Fibroblast of lung (primary cell): ENCODE data around the gene S100B. TPM values are rescaled to one million over a fixed set of nuclear protein-coding genes. Genes with fewer than 3 reads are reported as not detected.
"Not testable (repeated sequence)": the region's sequence is repeated elsewhere in the genome, so short reads cannot be mapped to it uniquely, and the experiment has no call there.

Experiments used
- DNase-seq, 2 donors: peaks; one replicate each; pipeline versions ENCODE4 v3.0.0 to v3.0.0-alpha.2; 2010; ENCODE audit warnings: low read depth in 2 of 2
- H2AFZ ChIP-seq: 2 replicates; pipeline ENCODE4 v1.5.1; 2012; ENCODE audit warnings: low read length, control low read depth, inconsistent platforms
- H3K27ac ChIP-seq: 2 replicates; pipeline ENCODE4 v1.5.1; 2011; ENCODE audit warnings: low read length, control low read depth; ENCODE audit not compliant: insufficient read depth
- H3K27me3 ChIP-seq: 2 replicates; pipeline ENCODE4 v1.5.1; 2011; ENCODE audit warnings: mild to moderate bottlenecking, low read length; ENCODE audit not compliant: control insufficient read depth, insufficient read depth
- H3K36me3 ChIP-seq: 2 replicates; pipeline ENCODE4 v1.5.1; 2011; ENCODE audit warnings: low read length; ENCODE audit not compliant: control insufficient read depth, insufficient read depth
- H3K4me1 ChIP-seq: 2 replicates; pipeline ENCODE4 v1.5.1; 2011; ENCODE audit warnings: low read length; ENCODE audit not compliant: control insufficient read depth, insufficient read depth; ENCODE audit errors: extremely low read depth
- H3K4me2 ChIP-seq: 2 replicates; pipeline ENCODE4 v1.5.1; 2011; ENCODE audit warnings: low read length, control low read depth; ENCODE audit not compliant: insufficient read depth; ENCODE audit errors: extremely low read depth
- H3K4me3 ChIP-seq, 4 experiments: fragments of 200-600 bp in 1 of 4; sonication (generic) in 1 of 4; replicated peaks in 1 of 4; 2 replicates each; pipeline ENCODE4 v1.5.1; 2011 to 2016; ENCODE audit warnings: low read length in 4 of 4, low read depth in 3 of 4, mild to moderate bottlenecking in 3 of 4, control low read depth in 2 of 4, inconsistent platforms in 1 of 4, mixed read lengths in 1 of 4; ENCODE audit not compliant: insufficient read depth in 1 of 4; ENCODE audit errors: control extremely low read depth in 1 of 4
- H3K79me2 ChIP-seq: 2 replicates; pipeline ENCODE4 v1.5.1; 2012; ENCODE audit warnings: mild to moderate bottlenecking, low read length, inconsistent platforms; ENCODE audit not compliant: control insufficient read depth, insufficient read depth
- H3K9ac ChIP-seq: 2 replicates; pipeline ENCODE4 v1.5.1; 2011; ENCODE audit warnings: mild to moderate bottlenecking, low read length, control low read depth; ENCODE audit not compliant: insufficient read depth
- H3K9me3 ChIP-seq: 2 replicates; pipeline ENCODE4 v1.5.1; 2012; ENCODE audit warnings: low read depth, low read length; ENCODE audit not compliant: control insufficient read depth, insufficient read depth
- H4K20me1 ChIP-seq: 2 replicates; pipeline ENCODE4 v1.5.1; 2011; ENCODE audit warnings: low read length; ENCODE audit not compliant: control insufficient read depth, insufficient read depth; ENCODE audit errors: extremely low read depth
- EZH2 ChIP-seq: IDR thresholded peaks from 2 replicates; pipeline ENCODE4 v1.5.1; 2012; ENCODE audit warnings: low read length, control low read depth, mild to moderate bottlenecking; ENCODE audit errors: missing control alignments
- polyA plus RNA-seq, 2 donors: library from polyadenylated mRNA; depleted of rRNA in 1 of 2; stranded (reverse) in 1 of 2; unstranded in 1 of 2; fragments of >200 nt; gene quantifications; 2 replicates each; pipeline ENCODE4 v1.2.1, GENCODE V29; 2011 to 2012; ENCODE audit warnings: missing spikeins in 1 of 2
- total RNA-seq: library from RNA; depleted of rRNA; stranded (reverse); fragments of >200 nt; gene quantifications from 2 replicates; pipeline ENCODE4 v1.2.1, GENCODE V29; 2014
- TF ChIP-seq, protein P1 (sequence below), 2 donors: IDR thresholded peaks in 1 of 2; conservative IDR thresholded peaks in 1 of 2; 1 replicate in 1 of 2; 2 replicates in 1 of 2; pipeline ENCODE4 v1.5.1; 2011 to 2012; ENCODE audit warnings: low read length in 2 of 2, control low read depth in 1 of 2, inconsistent platforms in 1 of 2, low read depth in 1 of 2, mild to moderate bottlenecking in 1 of 2

The S100B gene
- total and polyA plus RNA-seq, 2 donors (not counting 1 experiment from before 2014, with no cell fraction given): 2.7 TPM; not detected in 1

DNA sequence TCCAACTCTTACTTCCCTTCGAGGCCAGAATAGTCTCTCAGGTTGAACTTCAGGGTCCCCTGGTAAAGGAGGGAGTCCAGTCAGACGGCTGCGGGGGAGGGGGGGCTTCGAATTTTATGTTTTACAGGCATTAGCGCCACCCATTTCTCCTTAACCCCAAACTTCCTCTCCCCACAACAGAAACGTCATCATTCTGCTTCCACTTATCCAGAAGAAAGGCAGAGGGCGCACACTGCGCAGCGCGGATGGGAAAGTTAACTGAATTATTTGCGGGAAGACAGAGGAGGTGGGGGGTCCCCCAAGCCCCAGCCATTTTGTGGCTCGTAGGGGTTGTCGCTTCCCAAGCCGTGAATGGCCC, 30.1 kb upstream of the S100B start:
- H3K9me3 ChIP-seq: no peaks in the 10 kb centered on the region
- peak; percentile 87 to 93 for DNase-seq
- H4K20me1 ChIP-seq: peaks cover 4% of the 10 kb centered on the region
- no peak overlapping the region for H2AFZ ChIP-seq
- no peaks in the 10 kb centered on the region for H3K36me3 ChIP-seq
- H3K4me3 ChIP-seq: peak overlapping the region; percentile 69 to 100 (median 94)
- TF ChIP-seq, protein P1, sequence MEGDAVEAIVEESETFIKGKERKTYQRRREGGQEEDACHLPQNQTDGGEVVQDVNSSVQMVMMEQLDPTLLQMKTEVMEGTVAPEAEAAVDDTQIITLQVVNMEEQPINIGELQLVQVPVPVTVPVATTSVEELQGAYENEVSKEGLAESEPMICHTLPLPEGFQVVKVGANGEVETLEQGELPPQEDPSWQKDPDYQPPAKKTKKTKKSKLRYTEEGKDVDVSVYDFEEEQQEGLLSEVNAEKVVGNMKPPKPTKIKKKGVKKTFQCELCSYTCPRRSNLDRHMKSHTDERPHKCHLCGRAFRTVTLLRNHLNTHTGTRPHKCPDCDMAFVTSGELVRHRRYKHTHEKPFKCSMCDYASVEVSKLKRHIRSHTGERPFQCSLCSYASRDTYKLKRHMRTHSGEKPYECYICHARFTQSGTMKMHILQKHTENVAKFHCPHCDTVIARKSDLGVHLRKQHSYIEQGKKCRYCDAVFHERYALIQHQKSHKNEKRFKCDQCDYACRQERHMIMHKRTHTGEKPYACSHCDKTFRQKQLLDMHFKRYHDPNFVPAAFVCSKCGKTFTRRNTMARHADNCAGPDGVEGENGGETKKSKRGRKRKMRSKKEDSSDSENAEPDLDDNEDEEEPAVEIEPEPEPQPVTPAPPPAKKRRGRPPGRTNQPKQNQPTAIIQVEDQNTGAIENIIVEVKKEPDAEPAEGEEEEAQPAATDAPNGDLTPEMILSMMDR (conservative IDR thresholded peaks at IDR 0.05 in 1 of 2, IDR thresholded peaks at IDR 0.05 in 1 of 2; ENCODE audit: low read depth in 1 of 2, low read length in 2 of 2): peak; percentile 25 to 27
- no peak for TF ChIP-seq EZH2
- H3K4me2 ChIP-seq: peak overlapping the region; percentile 26
- H3K4me1 ChIP-seq: peaks cover 4% of the 10 kb centered on the region
- H3K27me3 ChIP-seq: no peaks in the 10 kb centered on the region
- H3K9ac ChIP-seq: peak overlapping the region; percentile 99
- peak overlapping the region; percentile 99 for H3K27ac ChIP-seq
- peaks cover 41% of the 10 kb centered on the region for H3K79me2 ChIP-seq

DNA sequence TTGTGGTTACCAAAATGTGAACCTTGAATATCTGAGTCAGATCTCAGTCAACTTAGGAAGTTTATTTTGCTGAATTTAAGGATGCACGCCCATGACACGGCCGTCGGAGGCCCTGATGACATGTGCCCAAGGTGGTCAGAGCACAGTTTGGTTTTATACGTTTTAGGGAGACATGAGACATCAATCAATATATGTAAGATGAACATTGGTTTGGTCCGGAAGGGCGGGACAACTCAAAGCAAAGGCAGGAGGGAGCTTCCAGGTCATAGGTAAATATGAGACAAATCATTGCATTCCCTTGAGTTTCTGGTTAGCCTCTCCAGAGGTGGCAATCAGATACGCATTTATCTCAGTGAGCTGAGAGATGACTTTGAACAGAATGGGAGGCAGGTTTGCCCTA, 29.5 kb upstream of the S100B start:
- peaks cover 4% of the 10 kb centered on the region for H4K20me1 ChIP-seq
- H3K79me2 ChIP-seq: peaks cover 36% of the 10 kb centered on the region
- no peaks in the 10 kb centered on the region for H3K36me3 ChIP-seq
- H3K27ac ChIP-seq: peak overlapping the region; percentile 99
- H3K9ac ChIP-seq: no peak overlapping the region
- H3K4me1 ChIP-seq: peaks cover 4% of the 10 kb centered on the region
- H3K9me3 ChIP-seq: no peaks in the 10 kb centered on the region
- peak overlapping the region; percentile 44 for H2AFZ ChIP-seq
- no peak for TF ChIP-seq EZH2
- TF ChIP-seq, protein P1 (conservative IDR thresholded peaks at IDR 0.05 in 1 of 2, IDR thresholded peaks at IDR 0.05 in 1 of 2; ENCODE audit: low read depth in 1 of 2, low read length in 2 of 2): no peak
- peak overlapping the region; percentile 26 for H3K4me2 ChIP-seq
- DNase-seq: no peak
- no peaks in the 10 kb centered on the region for H3K27me3 ChIP-seq
- peak overlapping the region in 2 of 4 experiments; percentile 69 to 96 for H3K4me3 ChIP-seq

DNA sequence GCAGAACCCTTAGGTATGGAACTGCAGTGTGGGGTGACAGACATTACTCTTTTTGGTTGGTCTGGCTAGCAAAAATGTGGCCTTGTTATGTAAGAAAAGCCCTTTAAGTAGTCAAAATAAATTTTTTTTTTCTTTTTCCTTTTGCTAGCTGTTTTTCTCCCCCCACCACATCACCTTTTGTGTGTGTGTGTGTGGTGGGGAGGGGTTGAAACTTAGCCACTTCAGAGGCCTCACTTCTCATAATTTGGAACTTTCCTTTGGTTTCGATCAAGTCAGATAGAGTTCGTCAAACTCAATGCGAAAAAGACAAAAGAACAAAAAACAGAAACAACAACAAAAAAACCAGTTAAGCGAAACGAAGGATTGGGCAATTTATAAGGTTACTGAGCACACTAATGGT, 28.7 kb upstream of the S100B start:
- peaks cover 4% of the 10 kb centered on the region for H3K4me1 ChIP-seq
- H3K36me3 ChIP-seq: no peaks in the 10 kb centered on the region
- TF ChIP-seq, protein P1 (conservative IDR thresholded peaks at IDR 0.05 in 1 of 2, IDR thresholded peaks at IDR 0.05 in 1 of 2; ENCODE audit: low read depth in 1 of 2, low read length in 2 of 2): no peak
- no peak for TF ChIP-seq EZH2
- H3K27ac ChIP-seq: no peak overlapping the region
- DNase-seq: no peak
- no peak overlapping the region for H2AFZ ChIP-seq
- peaks cover 2% of the 10 kb centered on the region for H4K20me1 ChIP-seq
- no peaks in the 10 kb centered on the region for H3K9me3 ChIP-seq
- H3K4me3 ChIP-seq: no peak overlapping the region
- H3K79me2 ChIP-seq: peaks cover 29% of the 10 kb centered on the region
- no peaks in the 10 kb centered on the region for H3K27me3 ChIP-seq
- H3K9ac ChIP-seq: no peak overlapping the region
- no peak overlapping the region for H3K4me2 ChIP-seq

DNA sequence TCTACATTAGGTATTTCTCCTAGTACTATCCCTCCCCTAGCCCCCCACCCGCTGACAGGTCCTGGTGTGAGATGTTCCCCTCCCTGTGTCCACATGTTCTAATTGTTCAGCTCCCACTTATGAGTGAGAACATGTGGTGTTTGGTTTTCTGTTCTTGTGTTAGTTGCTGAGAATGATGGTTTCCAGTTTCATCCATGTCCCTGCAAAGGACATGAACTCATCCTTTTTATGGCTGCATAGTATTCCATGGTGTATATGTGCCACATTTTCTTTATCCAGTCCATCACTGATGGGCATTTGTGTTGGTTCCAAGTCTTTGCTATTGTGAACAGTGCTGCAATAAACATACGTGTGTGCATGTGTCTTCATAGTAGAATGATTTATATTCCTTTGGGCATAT, 26.0 kb upstream of the S100B start:
- H3K27me3 ChIP-seq, H4K20me1 ChIP-seq, H3K27ac ChIP-seq, H3K4me1 ChIP-seq, H3K9ac ChIP-seq, H3K36me3 ChIP-seq, H3K4me3 ChIP-seq, H3K4me2 ChIP-seq, H2AFZ ChIP-seq, H3K9me3 ChIP-seq, H3K79me2 ChIP-seq, DNase-seq: not testable (repeated sequence)
